Adipocyte (in vitro differentiated cells): ENCODE measurements around the gene CCDC182.

Experiments
- DNase-seq: peaks from one replicate; pipeline ENCODE4 v3.0.0-alpha.2; 2015; ENCODE audit warnings: low read depth
- H3K27me3 ChIP-seq: replicated peaks from 2 replicates; pipeline ENCODE4 v1.7.0; 2013; ENCODE audit warnings: mild to moderate bottlenecking, low read length, moderate library complexity; ENCODE audit not compliant: control insufficient read depth, insufficient read depth
- H3K36me3 ChIP-seq: 2 replicates; pipeline ENCODE4 v1.7.0; 2013; ENCODE audit warnings: low read length, mild to moderate bottlenecking, moderate library complexity; ENCODE audit not compliant: control insufficient read depth, insufficient read depth, severe bottlenecking
- H3K4me1 ChIP-seq: 2 replicates; pipeline ENCODE4 v1.7.0; 2013; ENCODE audit warnings: mild to moderate bottlenecking, low read length, moderate library complexity; ENCODE audit not compliant: control insufficient read depth, insufficient read depth
- H3K4me3 ChIP-seq: 2 replicates; pipeline ENCODE4 v1.7.0; 2013; ENCODE audit warnings: mild to moderate bottlenecking, low read length, moderate library complexity
- H3K9ac ChIP-seq: 2 replicates; pipeline ENCODE4 v1.7.0; 2013; ENCODE audit warnings: mild to moderate bottlenecking, low read length, moderate library complexity
- H3K9me3 ChIP-seq: 2 replicates; pipeline ENCODE4 v1.7.0; 2013; ENCODE audit warnings: mild to moderate bottlenecking, low read length, moderate library complexity; ENCODE audit not compliant: control insufficient read depth

The CCDC182 gene

GRCh38 chr17:57745242-57745641 lies at the start of gene CCDC182:
CCDC182 (minus strand) TSS chr17:57745299; CDS start chr17:57745272, 27 bp downstream.
- DNase-seq: no peak
- Histone ChIP-seq H3K9me3 (no peaks in the 10 kb centered on the region), H3K27me3 (peaks cover 77% of the 10 kb centered on the region), H3K9ac (no peak within 1 kb of the TSS), H3K4me3 (no peak within 1 kb of the TSS), H3K4me1 (no peaks in the 10 kb centered on the region), H3K36me3 (no peaks in the 10 kb centered on the region)

DNA sequence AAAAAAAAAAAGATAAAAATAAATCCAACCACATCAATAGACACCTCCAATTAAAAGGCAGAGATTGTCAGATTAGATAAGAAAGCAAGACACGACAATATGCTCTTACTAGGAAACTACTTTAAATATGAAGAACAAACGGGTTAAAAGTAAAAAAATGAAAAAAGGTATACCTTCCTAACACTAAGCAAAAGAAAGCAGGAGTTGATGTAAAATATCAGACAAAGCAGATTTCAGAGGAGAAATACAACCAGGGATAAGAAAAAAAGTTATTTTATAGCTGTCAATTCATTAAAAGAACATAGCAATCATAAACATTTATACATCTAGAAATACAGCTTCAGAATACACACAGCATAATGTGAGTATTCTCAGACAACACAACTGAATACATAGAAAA lies 49.7 kb upstream of the CCDC182 start:
- Histone ChIP-seq H3K4me1 (no peaks in the 10 kb centered on the region), H3K9me3 (peaks cover 7% of the 10 kb centered on the region), H3K27me3 (peaks cover 27% of the 10 kb centered on the region), H3K9ac (no peak overlapping the region), H3K36me3 (no peaks in the 10 kb centered on the region), H3K4me3 (no peak overlapping the region)
- no peak for DNase-seq

GRCh38 chr17:57788725-57789124 lies 43.6 kb upstream of the CCDC182 start:
- H3K9ac ChIP-seq: no peak overlapping the region
- peaks cover 7% of the 10 kb centered on the region for H3K9me3 ChIP-seq
- H3K36me3 ChIP-seq: no peaks in the 10 kb centered on the region
- no peak overlapping the region for H3K4me3 ChIP-seq
- DNase-seq: no peak
- H3K27me3 ChIP-seq: peaks cover 61% of the 10 kb centered on the region
- no peaks in the 10 kb centered on the region for H3K4me1 ChIP-seq

GRCh38 chr17:57785022-57785421 lies 39.9 kb upstream of the CCDC182 start:
- Histone ChIP-seq H3K4me1 (no peaks in the 10 kb centered on the region), H3K9ac (no peak overlapping the region), H3K4me3 (no peak overlapping the region), H3K9me3 (no peaks in the 10 kb centered on the region), H3K27me3 (peaks cover 85% of the 10 kb centered on the region), H3K36me3 (no peaks in the 10 kb centered on the region)
- DNase-seq: no peak

DNA sequence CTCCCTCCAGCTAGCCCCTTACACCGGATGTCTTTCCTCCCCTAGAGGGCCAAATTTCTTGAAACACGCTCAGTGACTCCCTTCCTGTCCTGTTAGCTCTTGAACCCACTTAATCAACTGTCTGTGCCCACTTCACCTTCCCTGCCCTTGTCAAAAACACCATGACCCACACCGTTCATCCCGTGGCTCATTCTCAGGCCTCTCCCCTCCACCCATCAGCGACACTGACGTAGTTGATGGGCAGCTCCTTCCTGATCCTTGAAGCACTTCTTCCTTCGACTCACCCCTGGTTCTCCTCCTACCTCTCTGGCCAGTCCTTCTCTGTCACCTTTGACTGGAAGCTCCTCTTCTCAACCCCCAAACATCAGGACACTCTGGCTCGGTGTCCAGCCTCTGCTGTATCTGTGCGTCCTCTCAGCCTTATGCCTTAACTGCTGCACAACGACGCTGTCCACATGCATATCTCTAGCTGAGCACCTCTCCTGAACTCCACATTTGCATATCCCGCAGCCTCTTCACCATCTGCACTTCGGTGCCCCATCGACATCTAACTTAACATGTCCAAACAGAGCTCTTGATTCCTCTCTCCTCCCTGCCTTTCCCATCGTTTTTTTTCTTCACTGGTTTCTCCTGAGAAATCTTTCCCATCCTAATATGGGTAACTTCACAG lies 39.3 kb upstream of the CCDC182 start:
- Histone ChIP-seq H3K4me3 (no peak overlapping the region), H3K27me3 (peaks cover 79% of the 10 kb centered on the region), H3K9me3 (no peaks in the 10 kb centered on the region), H3K9ac (no peak overlapping the region), H3K4me1 (no peaks in the 10 kb centered on the region), H3K36me3 (no peaks in the 10 kb centered on the region)
- no peak for DNase-seq

DNA sequence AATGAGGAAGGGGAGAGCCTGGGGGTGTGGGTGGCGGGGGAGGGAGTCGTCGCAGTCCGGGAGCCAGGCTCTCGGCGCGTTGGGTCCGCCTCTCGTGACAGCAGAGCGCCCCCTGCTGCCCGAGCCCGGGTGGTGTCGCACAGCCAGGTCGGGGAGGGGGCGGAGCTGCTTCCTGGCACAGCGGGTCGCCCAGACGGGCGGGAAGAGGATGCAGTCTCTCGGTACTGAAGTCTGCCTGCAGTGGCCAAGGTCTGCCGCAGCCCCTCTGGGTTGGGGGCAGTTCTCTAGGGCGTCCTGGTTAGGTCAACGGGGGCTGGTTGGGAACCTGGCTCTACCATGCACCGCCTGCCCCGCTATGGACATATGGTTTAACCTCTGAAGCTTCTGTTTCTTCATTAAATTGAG lies 38.2 kb upstream of the CCDC182 start:
- no peak overlapping the region for H3K4me3 ChIP-seq
- DNase-seq: peak; percentile 46

DNA sequence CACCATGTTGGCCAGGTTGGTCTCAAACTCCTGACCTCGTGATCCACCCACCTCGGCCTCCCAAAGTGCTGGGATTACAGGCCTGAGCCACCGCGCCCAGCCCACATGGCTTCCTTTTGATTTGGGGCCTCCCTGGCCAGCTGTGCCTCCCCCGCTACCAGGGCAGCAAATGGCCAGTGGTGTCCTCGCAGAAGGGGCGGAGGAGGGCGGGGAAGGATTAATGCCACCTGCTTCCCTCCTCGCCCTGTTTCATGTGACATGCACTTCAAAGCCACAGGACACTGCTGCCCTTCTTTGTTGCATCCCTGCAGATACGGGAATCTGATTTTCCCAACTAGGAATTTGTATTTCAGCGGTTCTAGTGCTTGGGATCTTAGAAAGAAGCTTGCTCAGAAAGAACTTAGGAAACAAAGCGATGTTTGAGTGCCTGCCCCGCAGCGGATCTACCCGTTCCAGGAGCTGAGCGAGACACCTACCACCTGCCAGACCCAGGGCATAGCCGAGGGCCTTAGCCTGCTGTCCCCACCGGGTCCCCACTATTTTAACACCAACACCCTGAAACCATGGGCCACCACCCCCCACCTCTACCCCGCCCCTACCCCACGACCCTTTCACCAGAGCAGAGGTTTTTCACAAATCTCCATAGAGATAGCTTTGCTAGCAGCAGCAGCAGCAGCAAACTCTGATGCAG lies 37.7 kb upstream of the CCDC182 start:
- Histone ChIP-seq H3K4me3 (no peak overlapping the region), H3K9me3 (no peaks in the 10 kb centered on the region), H3K27me3 (peaks cover 68% of the 10 kb centered on the region), H3K36me3 (no peaks in the 10 kb centered on the region), H3K4me1 (no peaks in the 10 kb centered on the region), H3K9ac (no peak overlapping the region)
- no peak for DNase-seq

More for the DNA sequence above, 38.2 kb upstream of the CCDC182 start:
- Histone ChIP-seq H3K27me3 (peaks cover 71% of the 10 kb centered on the region), H3K36me3 (no peaks in the 10 kb centered on the region), H3K9ac (no peak overlapping the region), H3K4me1 (no peaks in the 10 kb centered on the region), H3K9me3 (no peaks in the 10 kb centered on the region)

- Histone ChIP-seq H3K4me3 (no peak overlapping the region), H3K9ac (no peak overlapping the region), H3K9me3 (peaks cover 4% of the 10 kb centered on the region), H3K36me3 (no peaks in the 10 kb centered on the region), H3K4me1 (no peaks in the 10 kb centered on the region), H3K27me3 (peaks cover 64% of the 10 kb centered on the region)
- DNase-seq: no peak
These were observed 37.0 kb upstream of the CCDC182 start for GRCh38 chr17:57782062-57782490.

GRCh38 chr17:57781386-57782061 lies 36.4 kb upstream of the CCDC182 start:
- Histone ChIP-seq H3K9ac (no peak overlapping the region), H3K27me3 (peaks cover 64% of the 10 kb centered on the region), H3K4me3 (no peak overlapping the region), H3K4me1 (no peaks in the 10 kb centered on the region), H3K36me3 (no peaks in the 10 kb centered on the region), H3K9me3 (peaks cover 8% of the 10 kb centered on the region)
- no peak for DNase-seq

- Histone ChIP-seq H3K9ac (no peak overlapping the region), H3K4me1 (no peaks in the 10 kb centered on the region), H3K9me3 (peaks cover 8% of the 10 kb centered on the region), H3K4me3 (no peak overlapping the region), H3K36me3 (no peaks in the 10 kb centered on the region), H3K27me3 (peaks cover 67% of the 10 kb centered on the region)
- DNase-seq: no peak
These were observed 34.6 kb upstream of the CCDC182 start for GRCh38 chr17:57779706-57780105.

GRCh38 chr17:57778306-57778705 lies 33.2 kb upstream of the CCDC182 start:
- no peak for DNase-seq
- Histone ChIP-seq H3K27me3 (peaks cover 56% of the 10 kb centered on the region), H3K9me3 (peaks cover 8% of the 10 kb centered on the region), H3K36me3 (no peaks in the 10 kb centered on the region), H3K4me3 (no peak overlapping the region), H3K9ac (no peak overlapping the region), H3K4me1 (no peaks in the 10 kb centered on the region)
